WTC11 (cell line): ENCODE measurements around the gene WWC1.

ENCODE experiments used
- ATF1 ChIP-seq: sonication (generic); formaldehyde crosslinking; IDR thresholded peaks from 2 replicates; pipeline ENCODE4 v1.8.1; 2023; ENCODE audit warnings: mild to moderate bottlenecking, moderate library complexity, missing genetic modification reagents
- CBFB ChIP-seq: sonication (generic); formaldehyde crosslinking; IDR thresholded peaks from 2 replicates; pipeline ENCODE4 v1.8.1; 2022; ENCODE audit warnings: mild to moderate bottlenecking, low read depth, missing genetic modification reagents
- IRF2 ChIP-seq: sonication (generic); formaldehyde crosslinking; IDR thresholded peaks from 2 replicates; pipeline ENCODE4 v1.8.0; 2022; ENCODE audit warnings: low read depth, missing genetic modification reagents, borderline replicate concordance
- JUN ChIP-seq: sonication (generic); formaldehyde crosslinking; IDR thresholded peaks from 2 replicates; pipeline ENCODE4 v1.8.0; 2023; ENCODE audit warnings: mild to moderate bottlenecking, missing genetic modification reagents
- MAX ChIP-seq: sonication (generic); formaldehyde crosslinking; IDR thresholded peaks from 2 replicates; pipeline ENCODE4 v1.8.0; 2022; ENCODE audit warnings: mild to moderate bottlenecking, missing genetic modification reagents
- SP1 ChIP-seq: sonication (generic); formaldehyde crosslinking; conservative IDR thresholded peaks from 2 replicates; pipeline ENCODE4 v1.8.1; 2022; ENCODE audit warnings: missing genetic modification reagents
- USF2 ChIP-seq: sonication (generic); formaldehyde crosslinking; IDR thresholded peaks from 2 replicates; pipeline ENCODE4 v1.8.1; 2023; ENCODE audit warnings: mild to moderate bottlenecking, missing genetic modification reagents, moderate library complexity
- ZBTB43 ChIP-seq: sonication (generic); formaldehyde crosslinking; IDR thresholded peaks from 2 replicates; pipeline ENCODE4 v1.8.1; 2023; ENCODE audit warnings: mild to moderate bottlenecking, missing genetic modification reagents
- ZNF121 ChIP-seq: sonication (generic); formaldehyde crosslinking; IDR thresholded peaks from 2 replicates; pipeline ENCODE4 v1.8.0; 2023; ENCODE audit warnings: missing genetic modification reagents
- TF ChIP-seq, protein P1 (sequence below): sonication (generic); formaldehyde crosslinking; IDR thresholded peaks from 2 replicates; pipeline ENCODE4 v1.8.0; 2022; ENCODE audit warnings: missing genetic modification reagents
- TF ChIP-seq, protein P2 (sequence below): fragments of 200-600 bp; IDR thresholded peaks from 2 replicates; pipeline ENCODE4 v1.8.0; 2022; ENCODE audit warnings: antibody characterized with exemption

- TF ChIP-seq ZNF121 (CRISPR knock-in tag), result no peak
- no peak for TF ChIP-seq ZBTB43 (CRISPR knock-in tag)
- TF ChIP-seq ATF1 (CRISPR knock-in tag), result no peak
- TF ChIP-seq, protein P1, sequence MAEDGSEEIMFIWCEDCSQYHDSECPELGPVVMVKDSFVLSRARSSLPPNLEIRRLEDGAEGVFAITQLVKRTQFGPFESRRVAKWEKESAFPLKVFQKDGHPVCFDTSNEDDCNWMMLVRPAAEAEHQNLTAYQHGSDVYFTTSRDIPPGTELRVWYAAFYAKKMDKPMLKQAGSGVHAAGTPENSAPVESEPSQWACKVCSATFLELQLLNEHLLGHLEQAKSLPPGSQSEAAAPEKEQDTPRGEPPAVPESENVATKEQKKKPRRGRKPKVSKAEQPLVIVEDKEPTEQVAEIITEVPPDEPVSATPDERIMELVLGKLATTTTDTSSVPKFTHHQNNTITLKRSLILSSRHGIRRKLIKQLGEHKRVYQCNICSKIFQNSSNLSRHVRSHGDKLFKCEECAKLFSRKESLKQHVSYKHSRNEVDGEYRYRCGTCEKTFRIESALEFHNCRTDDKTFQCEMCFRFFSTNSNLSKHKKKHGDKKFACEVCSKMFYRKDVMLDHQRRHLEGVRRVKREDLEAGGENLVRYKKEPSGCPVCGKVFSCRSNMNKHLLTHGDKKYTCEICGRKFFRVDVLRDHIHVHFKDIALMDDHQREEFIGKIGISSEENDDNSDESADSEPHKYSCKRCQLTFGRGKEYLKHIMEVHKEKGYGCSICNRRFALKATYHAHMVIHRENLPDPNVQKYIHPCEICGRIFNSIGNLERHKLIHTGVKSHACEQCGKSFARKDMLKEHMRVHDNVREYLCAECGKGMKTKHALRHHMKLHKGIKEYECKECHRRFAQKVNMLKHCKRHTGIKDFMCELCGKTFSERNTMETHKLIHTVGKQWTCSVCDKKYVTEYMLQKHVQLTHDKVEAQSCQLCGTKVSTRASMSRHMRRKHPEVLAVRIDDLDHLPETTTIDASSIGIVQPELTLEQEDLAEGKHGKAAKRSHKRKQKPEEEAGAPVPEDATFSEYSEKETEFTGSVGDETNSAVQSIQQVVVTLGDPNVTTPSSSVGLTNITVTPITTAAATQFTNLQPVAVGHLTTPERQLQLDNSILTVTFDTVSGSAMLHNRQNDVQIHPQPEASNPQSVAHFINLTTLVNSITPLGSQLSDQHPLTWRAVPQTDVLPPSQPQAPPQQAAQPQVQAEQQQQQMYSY (CRISPR knock-in tag), result no peak
- TF ChIP-seq JUN (CRISPR knock-in tag), result no peak
- TF ChIP-seq IRF2 (CRISPR knock-in tag), result no peak
- TF ChIP-seq, protein P2, sequence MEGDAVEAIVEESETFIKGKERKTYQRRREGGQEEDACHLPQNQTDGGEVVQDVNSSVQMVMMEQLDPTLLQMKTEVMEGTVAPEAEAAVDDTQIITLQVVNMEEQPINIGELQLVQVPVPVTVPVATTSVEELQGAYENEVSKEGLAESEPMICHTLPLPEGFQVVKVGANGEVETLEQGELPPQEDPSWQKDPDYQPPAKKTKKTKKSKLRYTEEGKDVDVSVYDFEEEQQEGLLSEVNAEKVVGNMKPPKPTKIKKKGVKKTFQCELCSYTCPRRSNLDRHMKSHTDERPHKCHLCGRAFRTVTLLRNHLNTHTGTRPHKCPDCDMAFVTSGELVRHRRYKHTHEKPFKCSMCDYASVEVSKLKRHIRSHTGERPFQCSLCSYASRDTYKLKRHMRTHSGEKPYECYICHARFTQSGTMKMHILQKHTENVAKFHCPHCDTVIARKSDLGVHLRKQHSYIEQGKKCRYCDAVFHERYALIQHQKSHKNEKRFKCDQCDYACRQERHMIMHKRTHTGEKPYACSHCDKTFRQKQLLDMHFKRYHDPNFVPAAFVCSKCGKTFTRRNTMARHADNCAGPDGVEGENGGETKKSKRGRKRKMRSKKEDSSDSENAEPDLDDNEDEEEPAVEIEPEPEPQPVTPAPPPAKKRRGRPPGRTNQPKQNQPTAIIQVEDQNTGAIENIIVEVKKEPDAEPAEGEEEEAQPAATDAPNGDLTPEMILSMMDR, result no peak
- no peak for TF ChIP-seq SP1 (CRISPR knock-in tag)
- no peak for TF ChIP-seq USF2
- no peak for TF ChIP-seq CBFB (CRISPR knock-in tag)
- no peak for TF ChIP-seq MAX (CRISPR knock-in tag)
These were observed 117.3 kb downstream of the WWC1 start for GRCh38 chr5:168408561-168409305.
